HG03139 (cell line): Measurements from ENCODE around the gene MCOLN3.
"Not testable (repeated sequence)": the region's sequence is repeated elsewhere in the genome, so short reads cannot be mapped to it uniquely, and the experiment has no call there.

Experiments
- ATAC-seq: cut with Tn5 transposase; IDR thresholded peaks from one replicate; pipeline ENCODE4 v1.9.1; 2021; ENCODE audit not compliant: unreplicated experiment

Gene MCOLN3

GRCh38 chr1:85054664-85055063 lies 6.4 kb upstream of the MCOLN3 start:
- ATAC-seq: no peak

- no peak for ATAC-seq
Measured at GRCh38 chr1:85049735-85050166, 1.5 kb upstream of the MCOLN3 start.

GRCh38 chr1:85047472-85048295 lies 616 bp downstream of the MCOLN3 start:
- peak; percentile 47 for ATAC-seq

GRCh38 chr1:85047144-85047471 lies 1.2 kb downstream of the MCOLN3 start:
- ATAC-seq: no peak

GRCh38 chr1:85042413-85042812 lies 5.9 kb downstream of the MCOLN3 start:
- ATAC-seq: no peak

- no peak for ATAC-seq
Measured at GRCh38 chr1:85041793-85042192, 6.5 kb downstream of the MCOLN3 start.

- no peak for ATAC-seq
Measured at GRCh38 chr1:85033221-85033620, 15.1 kb downstream of the MCOLN3 start.

GRCh38 chr1:85030536-85030935 lies 17.8 kb downstream of the MCOLN3 start:
- ATAC-seq: no peak

GRCh38 chr1:85028151-85028550 lies 20.1 kb downstream of the MCOLN3 start:
- ATAC-seq: no peak

GRCh38 chr1:85027242-85027983 lies 20.9 kb downstream of the MCOLN3 start:
- peak; percentile 61 for ATAC-seq

- no peak for ATAC-seq
Measured at GRCh38 chr1:85025940-85026339, 22.4 kb downstream of the MCOLN3 start.

GRCh38 chr1:85024736-85025135 lies 23.6 kb downstream of the MCOLN3 start:
- no peak for ATAC-seq

- ATAC-seq: no peak
Measured at GRCh38 chr1:85022700-85023099, 25.6 kb downstream of the MCOLN3 start.

- no peak for ATAC-seq
Measured at GRCh38 chr1:85019994-85020393, 28.3 kb downstream of the MCOLN3 start.

- no peak for ATAC-seq
Measured at GRCh38 chr1:85015826-85016225, 32.5 kb downstream of the MCOLN3 start.

GRCh38 chr1:85005641-85006040 lies 42.7 kb downstream of the MCOLN3 start:
- ATAC-seq: not testable (repeated sequence)

GRCh38 chr1:85001742-85002141 lies 46.6 kb downstream of the MCOLN3 start:
- ATAC-seq: no peak

GRCh38 chr1:84998642-84999280 lies 49.5 kb downstream of the MCOLN3 start:
- ATAC-seq: peak; percentile 20

- ATAC-seq: no peak
Measured at GRCh38 chr1:84997667-84998600, 50.4 kb downstream of the MCOLN3 start.

GRCh38 chr1:84996846-84997666 lies 51.2 kb downstream of the MCOLN3 start, which contains the start of gene MCOLN2:
TSS of gene MCOLN2 (minus strand) at chr1:84997113. CDS start at chr1:84996872, 241 bp downstream.
- peak; percentile 42 for ATAC-seq
